ENCODE results near the gene MCTP1.

The MCTP1 gene

DNA sequence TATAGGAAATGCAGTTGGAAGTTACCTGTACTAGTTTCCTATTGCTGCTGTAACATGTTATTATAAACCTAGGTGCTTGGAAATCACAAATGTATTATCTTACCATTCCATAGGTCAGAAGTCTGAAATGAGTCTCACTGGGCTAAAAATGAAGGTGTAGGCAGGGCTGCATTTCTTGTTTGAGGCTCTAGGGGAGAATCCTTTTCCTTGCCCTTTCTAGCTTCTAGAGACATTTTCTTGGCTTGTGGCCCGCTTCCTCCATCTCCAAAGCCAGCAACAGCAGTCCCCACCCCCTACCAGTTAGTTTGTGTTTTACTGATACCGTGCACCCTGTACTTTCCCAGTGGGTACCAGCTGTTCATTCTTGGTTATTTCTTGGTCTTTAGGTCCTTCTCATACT lies 513.2 kb downstream of the MCTP1 start:
- DNase-seq (ENCODE audit: low spot score): no peak

DNA sequence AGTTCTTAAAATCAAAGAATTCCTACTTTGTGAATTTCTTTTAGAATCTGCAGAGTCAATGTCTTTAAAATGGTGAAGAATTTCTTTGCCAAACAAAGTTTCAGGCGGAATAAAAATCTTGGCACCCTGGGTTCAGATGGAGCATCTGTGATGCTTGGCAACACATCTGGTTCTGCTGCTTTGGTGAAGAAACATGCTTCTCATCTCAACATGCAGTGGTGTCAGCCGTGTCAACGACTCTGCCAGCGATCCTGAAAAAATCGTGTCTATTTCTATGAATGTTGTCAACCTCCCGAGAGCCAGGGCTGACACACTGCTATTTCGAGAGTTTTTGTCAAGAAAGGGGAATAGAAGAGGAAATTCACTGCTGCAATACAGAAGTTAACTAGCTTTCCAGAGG lies 514.9 kb downstream of the MCTP1 start:
- DNase-seq (ENCODE audit: low spot score): no peak

DNA sequence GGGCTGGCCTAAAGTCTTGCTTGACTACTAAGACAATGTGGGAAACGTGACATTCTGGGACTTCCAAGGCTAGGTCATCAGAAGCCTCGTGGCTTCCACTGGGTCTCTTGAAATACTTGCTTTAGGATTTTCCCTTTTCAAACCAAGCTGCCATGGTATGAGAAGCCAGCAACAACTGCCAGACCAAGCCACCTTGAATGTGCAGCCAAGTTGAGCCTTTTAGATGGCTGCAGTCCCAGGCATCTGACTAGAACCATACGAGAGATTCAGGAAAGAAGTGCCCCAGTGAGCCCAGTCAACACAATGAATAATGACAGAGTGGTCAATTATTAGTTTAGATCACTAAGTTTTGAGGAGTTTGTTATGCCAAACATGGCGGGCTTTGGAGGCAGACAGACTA lies 523.1 kb downstream of the MCTP1 start:
- DNase-seq (ENCODE audit: low spot score): no peak

DNA sequence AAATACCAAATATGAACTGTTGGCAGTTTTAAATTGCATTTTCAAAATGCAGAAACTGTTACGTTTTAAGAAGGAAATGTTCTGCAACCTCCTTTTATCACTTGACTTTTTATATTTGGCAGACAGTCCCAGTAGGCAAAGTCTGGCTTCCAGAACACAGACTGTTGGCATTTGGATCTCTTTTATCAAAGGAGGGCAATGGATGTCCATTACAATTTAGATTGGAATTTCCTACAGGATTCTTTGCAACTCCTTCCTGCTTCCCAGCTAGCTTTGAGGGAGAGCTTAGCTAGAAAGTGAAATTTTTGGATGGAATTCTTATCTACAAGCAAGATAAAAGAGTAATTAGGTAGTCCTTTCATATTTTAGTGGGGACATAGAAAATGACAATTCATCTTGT lies 523.8 kb downstream of the MCTP1 start:
- DNase-seq (ENCODE audit: low spot score): no peak

DNA sequence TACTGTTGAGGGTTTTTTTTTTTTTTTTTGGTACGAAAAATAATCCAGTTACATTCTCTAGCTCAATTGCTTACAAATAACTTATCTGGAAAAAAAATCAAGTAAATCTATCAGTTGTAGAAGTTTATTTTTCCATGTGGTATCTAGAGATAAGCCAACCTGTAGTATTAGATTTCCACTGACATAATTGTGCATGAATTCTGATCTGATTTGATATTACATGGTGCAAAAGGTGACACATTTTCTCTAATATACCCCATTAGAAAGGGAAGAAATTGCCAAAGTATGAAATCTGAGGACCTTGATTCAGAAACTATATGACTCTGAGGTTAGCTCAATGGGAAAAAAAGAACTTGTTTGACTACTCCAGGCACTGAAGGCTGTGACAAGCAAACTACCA lies 524.9 kb downstream of the MCTP1 start:
- no peak for DNase-seq (ENCODE audit: low spot score)

DNA sequence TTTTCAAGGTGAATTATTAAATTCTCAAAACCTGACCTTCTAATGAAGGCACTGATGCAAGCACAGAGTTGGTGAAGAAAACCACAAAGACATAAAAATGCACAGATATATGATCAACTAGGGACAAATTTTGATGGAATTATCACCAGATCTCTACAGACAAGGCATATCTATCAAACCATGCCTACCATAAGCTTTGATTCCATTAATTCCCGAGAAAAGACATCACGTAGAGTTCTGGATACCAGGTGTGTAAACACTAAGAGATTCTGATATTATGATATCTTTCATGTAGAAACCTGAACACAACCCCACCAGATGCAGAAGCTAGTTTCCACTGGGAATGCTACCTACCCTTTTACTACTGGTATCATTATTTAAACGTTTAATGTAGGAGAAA lies 525.9 kb downstream of the MCTP1 start:
- no peak for DNase-seq (ENCODE audit: low spot score)

DNA sequence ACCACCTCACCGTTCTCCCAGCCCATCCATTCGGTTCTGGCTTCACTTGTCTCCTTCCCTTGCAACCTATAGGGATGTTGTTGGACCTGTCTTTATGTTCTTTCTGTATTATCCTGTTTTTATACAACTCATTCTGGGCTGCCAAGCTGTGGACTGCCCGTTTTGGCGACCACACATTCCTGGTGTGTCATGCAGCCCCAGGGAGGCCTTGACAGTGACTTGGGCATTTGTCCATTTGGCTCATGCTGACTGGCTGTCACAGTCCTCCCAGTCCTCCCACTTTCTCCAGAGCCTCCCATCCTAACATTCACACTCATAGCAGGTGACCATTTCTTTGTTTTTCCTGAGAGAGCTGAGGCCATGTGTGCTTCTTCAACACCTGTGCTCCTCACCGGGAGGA lies 530.1 kb downstream of the MCTP1 start:
- no peak for DNase-seq (ENCODE audit: low spot score)

DNA sequence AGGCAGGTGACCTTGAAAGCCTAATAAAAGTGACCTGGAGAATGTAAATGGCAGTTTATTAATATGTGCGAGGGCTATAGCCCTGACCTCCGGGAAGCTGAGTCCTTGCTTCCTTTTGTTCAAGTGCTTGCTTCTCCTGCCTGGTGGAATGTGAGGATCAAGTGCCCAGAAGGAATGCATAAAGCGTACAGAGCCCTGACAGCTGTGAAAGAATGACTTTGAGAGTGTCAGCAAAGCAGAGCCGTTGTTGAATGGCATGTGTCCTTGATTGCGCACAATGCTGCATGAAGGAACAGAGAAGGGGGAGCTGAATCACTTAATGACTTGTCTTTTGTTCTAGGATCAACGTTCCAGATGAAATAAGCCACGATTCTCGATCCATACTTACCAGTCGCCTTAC lies 533.4 kb downstream of the MCTP1 start:
- DNase-seq (ENCODE audit: low spot score): no peak

DNA sequence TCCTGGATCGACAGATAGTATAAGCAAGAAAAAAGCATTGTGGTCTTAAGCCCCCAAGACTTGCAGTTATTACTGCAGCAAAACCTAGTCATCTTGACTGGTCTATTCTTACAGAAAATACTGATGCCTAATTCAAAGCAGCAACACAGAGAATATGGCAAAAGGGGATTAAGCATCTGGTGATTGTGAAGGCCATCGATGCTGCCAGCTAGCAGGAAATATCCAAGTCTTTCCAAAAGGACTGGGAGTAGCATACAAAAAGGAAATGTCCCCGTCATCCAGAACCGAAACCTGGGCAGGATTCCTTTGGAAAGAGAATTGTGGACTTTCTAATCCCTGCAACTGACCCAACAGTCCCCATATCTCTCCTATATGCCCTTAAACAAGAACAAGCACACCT lies 534.2 kb downstream of the MCTP1 start:
- DNase-seq (ENCODE audit: low spot score): no peak

DNA sequence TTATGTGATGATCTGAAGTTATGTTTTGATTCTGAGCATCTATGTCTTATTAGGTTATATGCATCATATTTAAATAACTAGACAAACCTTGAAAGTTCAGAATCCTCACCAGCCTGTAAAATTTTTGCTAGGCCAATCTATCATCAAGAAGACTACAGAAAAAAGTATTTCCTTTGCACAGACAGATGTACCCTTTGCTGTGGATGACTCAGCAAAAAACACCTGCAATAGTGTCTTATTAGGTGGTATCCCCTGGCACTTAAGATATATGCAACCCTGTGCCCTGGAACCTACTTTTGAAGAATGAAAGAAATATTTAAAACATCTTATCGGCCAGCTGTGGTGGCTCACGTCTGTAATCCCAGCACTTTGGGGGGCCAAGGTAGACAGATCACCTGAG lies 535.9 kb downstream of the MCTP1 start:
- DNase-seq (ENCODE audit: low spot score): no peak

DNA sequence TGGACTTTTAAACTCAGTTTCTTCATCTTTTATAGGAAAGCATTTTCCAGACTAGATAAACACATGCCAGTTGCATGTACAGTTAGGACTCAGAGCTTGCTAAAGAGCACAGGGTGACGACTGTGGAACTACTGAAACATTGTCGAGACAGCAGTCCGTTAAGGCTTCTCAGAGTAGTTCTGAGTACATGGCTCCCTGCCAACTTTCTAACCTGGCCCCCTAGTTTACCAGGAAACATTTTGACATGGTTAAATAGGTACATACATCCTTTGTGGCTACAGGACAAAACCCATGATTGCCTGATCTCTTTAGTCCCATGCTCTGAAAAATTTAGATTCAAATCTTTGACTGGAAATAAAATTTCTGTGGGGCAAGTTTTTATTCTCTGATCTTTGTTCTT lies 536.7 kb downstream of the MCTP1 start:
- DNase-seq (ENCODE audit: low spot score): no peak

DNA sequence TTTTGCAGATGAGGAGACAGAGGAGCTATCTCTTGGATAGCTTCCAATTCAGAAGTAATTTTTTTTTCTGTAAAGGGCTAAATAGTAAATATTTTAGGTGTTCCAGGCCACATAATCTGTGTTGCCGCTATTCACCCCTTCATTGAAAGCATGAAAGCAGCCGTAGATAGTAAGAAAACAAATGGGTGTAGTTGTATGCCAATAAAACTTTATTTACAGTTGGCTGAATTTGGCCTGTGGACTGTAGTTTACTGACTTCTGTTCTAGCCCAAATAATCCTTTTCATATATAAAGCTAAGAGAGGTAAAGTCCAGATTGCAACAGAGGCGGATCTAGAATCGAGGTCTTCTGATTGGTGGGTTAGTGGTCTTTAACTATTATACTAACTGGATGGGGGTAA lies 537.5 kb downstream of the MCTP1 start:
- no peak for DNase-seq (ENCODE audit: low spot score)

DNA sequence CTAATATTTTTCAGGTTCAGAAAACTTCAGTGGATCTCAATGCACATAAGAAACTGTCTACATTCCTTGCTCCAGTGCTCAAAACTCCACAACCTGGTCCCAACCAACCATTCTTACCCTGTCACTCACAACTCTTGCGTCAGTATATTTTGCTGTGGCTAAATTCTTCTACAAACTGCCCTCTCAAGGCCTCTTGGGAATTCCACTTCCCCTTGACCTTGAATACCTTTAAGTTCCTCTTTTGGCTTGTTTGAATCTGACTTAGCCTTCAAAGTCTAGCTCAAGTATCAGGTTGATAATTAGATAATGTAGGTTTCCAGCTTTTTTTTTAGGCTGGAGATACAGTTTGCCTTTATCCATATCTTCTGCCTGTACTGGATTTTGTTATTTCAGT lies 538.2 kb downstream of the MCTP1 start:
- DNase-seq (ENCODE audit: low spot score): no peak

DNA sequence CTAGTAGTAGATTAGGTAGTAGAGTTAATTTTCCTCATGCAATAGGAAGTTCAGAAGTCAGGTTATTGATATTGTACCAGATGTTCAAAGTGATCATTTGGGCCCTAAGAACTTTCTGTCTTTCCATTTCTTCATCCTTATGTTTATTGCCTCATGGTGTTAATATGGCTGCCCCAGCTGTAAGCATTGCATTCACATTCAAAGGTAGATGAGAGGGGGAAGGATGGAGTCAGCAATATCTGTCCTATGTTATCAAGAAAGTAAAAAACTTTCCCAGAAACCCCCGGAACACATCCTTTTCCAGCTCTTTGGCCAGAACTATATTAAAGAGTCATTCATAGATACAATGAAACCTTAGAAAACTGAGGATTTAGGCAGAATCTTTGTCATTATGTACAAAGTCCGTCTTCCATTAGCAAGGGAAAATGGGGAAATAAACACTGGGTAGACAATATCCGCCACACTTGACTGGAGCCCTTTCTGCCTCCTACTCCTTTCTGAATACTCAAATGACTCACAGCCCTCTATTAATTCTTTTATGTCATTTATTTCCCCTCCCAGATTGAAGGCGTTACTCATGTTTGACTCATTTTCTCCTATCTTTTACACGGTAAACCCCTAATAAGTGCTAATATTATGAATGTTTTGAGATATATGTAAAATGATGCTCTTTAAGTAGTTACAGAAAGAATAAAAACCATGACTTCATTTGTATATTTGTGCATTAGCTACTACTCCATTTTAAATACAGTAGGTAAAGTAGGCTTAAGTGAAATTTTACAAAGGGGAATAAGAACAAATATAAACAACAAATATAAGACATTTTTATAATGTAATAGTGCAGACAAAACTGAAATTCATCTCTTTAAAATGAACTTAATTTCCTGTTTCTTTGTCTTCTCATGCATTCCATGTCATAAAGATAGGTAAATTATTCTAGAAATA lies 538.8 kb downstream of the MCTP1 start:
- DNase-seq (ENCODE audit: low spot score): no peak

DNA sequence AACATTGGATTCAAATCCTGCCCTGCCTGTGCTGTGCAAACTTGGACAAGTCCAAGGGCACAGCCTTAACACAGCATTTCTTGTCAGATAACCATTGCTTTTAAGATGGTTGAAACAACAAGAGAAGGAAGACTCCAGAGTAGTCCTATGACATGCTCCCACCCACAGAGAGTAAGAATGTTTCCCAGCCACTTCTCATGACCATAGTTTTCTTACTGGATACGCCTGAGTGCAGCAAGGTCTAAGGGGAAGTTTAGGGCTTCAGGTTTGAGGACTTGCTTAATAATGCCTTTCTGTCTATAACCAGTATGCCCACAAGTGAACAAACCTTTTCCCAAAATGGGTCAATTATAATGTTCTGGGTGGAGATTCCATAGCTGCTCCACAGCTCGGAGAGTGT lies 540.0 kb downstream of the MCTP1 start:
- DNase-seq (ENCODE audit: low spot score): no peak

DNA sequence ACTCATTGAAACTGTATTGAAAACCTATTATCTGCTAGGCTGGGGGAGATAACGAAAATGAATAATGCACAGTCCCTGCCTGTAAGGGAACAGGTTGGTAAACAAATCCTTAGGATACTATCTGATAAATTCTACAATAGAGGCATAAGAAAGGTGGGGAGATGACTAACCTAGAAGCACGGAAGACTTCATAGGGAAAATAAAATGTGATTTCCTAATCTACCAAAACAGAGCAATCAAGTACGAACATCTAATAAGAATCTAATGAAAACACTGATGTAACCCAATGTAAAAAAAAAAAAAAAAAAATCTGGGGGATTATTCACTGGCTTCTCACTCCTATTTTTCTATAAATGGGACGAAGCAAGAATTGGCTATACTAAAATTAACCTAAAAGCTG lies 542.0 kb downstream of the MCTP1 start:
- no peak for DNase-seq (ENCODE audit: low spot score)

DNA sequence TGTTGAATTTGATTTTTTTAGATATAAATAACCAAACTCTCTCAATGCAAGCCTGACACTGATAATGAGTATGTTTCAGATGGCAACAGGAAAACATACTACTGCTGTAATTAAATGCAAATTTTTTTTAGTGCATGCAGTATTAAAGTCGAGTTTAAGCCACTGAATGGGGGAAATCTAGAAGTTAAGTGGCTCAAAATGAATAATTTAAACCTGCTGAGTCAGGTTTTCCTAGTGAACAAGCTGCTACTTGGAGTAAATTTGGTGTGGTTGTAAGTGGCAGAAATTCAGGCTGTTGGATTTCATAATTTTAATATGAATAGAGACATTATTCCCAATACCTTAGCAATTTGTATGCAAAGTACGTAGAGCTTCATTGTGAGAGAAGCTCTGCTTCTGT lies 544.6 kb downstream of the MCTP1 start:
- DNase-seq (ENCODE audit: low spot score): no peak

DNA sequence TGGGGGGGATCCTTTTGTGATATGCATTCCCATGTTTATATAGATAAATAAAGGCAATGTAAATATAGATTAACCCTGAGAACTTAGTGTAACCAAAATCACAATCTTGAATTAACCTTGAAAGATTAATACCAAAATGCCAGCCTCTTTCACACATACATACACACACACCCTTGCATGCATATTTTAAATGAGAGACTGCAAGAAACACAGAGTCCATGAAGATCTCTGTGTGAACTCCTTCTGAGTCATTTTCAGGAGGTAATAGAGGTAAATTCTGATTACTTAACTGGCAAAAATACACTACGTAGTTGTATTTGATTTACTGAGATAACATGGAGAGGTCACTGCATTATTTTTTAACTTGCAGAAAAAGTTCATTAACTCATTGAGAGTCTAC lies 548.4 kb downstream of the MCTP1 start:
- DNase-seq (ENCODE audit: low spot score): no peak

DNA sequence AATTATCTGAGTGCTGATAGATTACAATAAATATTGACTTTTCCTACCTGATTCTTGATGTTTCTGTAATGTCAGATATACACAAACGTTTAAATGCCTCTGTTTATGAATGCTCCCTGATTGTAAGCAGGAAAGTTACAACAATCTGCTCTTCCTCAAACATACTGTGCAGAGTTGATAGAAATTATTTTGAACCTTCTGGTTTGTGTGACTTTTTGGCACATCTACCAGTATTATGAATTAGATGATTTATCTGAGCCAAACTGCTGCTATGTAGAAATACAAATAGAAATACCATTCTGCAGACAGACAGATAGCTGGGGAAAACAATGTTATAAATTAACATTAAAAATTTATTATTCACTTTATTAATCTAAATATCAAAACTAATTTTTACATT lies 553.4 kb downstream of the MCTP1 start:
- DNase-seq (ENCODE audit: low spot score): no peak

DNA sequence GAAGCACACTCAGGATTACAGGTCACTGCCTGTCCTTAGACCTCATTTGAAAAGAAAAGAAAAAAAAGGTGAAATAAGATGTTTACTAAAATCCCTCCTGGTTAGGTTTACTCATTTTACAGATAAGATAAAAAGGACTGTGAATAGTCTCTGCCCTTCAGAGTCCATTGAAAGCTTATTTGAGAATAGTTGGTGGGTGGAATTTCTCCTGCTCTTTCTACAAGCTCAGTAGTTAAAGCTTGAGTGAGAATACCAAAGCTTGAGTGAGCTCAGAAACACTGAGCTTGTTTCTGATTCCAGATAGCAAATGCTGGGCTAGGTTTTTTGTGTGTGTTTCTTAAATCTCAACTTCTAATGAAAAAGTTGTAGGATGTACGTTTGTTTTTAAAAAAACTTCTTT lies 559.8 kb downstream of the MCTP1 start:
- DNase-seq (ENCODE audit: low spot score): no peak

DNA sequence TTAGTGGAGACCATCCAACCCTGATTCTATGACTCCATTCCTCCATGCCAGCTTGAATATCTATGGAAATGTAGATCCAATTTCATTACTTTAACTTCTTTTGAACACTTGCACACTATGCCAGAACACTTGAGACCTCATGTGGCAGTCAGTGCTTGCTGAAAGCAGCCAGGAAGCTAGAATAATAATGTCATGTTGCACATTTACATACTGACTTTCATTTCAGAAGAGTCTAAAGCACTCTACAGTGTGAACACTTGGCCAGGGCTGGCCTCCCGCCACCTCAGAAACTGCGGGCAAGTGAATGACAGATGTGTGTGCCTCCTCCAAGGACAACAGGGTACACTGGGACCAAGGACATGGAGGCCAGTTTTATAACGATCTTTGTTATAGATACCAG lies 569.1 kb downstream of the MCTP1 start:
- no peak for DNase-seq (ENCODE audit: low spot score)

DNA sequence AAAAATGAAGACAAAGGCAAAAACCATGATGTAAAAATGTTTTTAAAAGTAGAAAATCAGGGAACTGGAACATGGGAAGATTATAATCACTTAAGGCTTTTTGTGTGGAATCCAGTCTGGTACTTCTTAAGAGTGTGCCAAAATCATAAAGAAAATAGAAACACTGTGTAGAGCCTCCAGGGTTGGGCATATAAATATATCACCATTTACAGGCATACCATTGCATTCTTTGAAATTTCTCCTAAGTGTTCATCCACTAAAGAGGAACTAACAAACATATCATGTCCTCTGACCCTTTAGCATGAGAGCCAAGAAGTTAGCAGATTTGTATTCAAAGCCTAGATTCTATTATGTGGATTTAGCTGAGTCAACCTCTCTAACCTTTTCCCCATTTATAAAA lies 573.1 kb downstream of the MCTP1 start:
- DNase-seq (ENCODE audit: low spot score): no peak

DNA sequence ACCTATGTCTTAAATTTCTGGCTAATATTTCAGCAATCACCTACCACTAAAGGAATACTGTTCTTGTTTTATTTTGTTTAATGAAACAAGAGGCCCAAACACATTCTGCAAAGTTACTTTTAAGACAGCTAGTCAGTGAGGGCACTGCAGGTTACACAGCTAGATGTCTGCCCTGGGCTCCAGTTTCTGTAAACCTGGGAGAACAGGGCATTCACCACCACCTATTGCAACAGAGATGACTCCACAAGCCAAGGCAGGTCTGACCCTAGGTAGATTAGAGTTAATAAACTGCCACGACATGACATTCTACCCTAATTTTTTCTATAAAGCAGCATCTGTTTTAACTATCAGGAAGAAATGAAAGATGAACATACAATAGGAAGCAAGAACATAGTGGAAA lies 575.6 kb downstream of the MCTP1 start:
- DNase-seq (ENCODE audit: low spot score): no peak

DNA sequence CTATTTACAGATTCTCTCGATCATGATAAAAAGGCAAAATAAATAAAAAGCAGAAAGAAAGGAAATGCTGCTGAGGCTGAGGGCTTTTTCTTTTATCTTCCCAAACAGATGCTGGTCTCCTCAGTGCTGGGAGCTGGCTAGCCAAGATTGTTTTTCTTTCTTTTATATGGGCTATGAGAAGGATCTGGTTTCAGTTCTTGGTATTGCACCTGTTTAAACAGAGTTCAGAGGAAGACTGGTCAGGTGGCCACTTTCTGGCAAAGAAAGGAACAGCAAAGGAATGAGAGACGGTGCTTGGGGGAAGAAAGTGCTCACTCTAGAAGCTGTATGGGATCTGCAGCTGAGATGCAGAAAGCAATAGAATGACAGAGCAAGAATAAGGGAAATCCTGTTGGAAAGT lies 577.5 kb downstream of the MCTP1 start:
- no peak for DNase-seq (ENCODE audit: low spot score)
